HG02970 (cell line): ENCODE results near the gene GXYLT2.
"Not testable (repeated sequence)": the region's sequence is repeated elsewhere in the genome, so short reads cannot be mapped to it uniquely, and the experiment has no call there.

Experiments used
- ATAC-seq: cut with Tn5 transposase; IDR thresholded peaks from one replicate; pipeline ENCODE4 v1.9.1; 2021; ENCODE audit warnings: mild to moderate bottlenecking, moderate library complexity, moderate number of reproducible peaks; ENCODE audit not compliant: unreplicated experiment, low FRiP score

GXYLT2 gene

DNA sequence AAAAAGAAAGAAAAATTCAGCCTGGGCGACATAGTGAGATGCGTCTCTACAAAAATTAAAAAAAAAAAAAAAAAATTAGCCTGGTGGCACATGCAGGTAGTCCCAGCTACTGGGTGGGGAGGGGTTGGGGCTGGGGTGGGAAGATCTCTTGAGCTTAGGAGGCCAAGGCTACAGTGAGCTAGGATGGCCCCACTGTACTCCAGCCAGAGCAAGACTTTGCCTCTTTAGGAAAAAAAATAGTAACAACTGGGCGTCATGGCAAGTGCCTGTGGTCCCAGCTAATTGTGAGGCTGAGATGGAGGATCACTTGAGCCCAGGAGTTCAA is 84.8 kb downstream of the GXYLT2 start:
- ATAC-seq: no peak

DNA sequence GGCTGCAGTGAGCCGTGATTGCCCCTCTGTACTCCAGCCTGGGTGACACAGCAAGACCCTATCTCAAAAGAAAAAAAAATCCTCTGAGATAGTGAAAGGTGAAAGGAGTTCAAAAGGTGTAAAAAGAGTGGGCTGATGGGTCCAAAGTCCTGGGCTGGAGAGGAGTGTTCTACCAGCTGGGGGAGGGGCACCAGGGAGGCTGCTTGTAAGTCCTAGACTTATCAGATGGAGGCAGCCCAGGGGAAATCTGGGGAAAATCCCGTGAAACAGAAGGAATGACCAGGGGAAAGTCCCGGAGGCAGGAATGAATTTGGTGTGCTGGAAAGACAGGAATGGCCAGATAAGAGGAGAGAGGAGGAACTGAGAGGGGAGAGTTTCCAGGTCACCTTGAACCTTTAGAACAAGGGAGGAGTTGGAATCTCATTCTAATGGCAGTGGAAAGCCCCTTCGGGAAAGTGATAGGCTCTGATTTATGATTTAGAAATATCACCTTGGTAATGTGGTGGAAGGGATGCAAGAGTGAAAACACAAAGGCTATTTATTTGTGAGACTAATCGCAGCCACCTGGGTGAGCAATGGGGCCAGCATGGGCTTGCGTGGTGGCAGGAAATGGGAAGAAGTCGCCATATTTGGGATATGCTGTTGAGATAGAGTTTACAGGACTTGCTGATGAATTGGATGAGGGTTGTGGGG is 85.3 kb downstream of the GXYLT2 start:
- ATAC-seq: no peak

DNA sequence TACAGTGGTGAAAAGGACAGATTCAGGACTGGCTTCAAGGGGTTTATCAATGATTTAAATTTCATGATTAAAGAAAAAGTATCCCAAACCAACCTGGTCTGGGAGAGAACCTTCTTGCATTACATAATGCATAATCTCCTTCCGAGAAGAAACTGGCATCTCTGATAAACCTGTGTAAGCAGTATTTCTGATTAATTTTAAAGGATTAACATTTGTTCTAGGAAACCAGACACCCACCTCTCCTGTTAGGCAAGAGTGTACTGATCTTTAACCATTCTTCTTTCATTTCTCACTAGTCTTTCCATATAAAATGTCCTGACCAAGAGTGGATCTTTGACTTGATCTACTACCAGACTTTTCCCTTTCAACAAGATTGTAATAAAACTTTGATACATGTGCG is 85.9 kb downstream of the GXYLT2 start:
- no peak for ATAC-seq

DNA sequence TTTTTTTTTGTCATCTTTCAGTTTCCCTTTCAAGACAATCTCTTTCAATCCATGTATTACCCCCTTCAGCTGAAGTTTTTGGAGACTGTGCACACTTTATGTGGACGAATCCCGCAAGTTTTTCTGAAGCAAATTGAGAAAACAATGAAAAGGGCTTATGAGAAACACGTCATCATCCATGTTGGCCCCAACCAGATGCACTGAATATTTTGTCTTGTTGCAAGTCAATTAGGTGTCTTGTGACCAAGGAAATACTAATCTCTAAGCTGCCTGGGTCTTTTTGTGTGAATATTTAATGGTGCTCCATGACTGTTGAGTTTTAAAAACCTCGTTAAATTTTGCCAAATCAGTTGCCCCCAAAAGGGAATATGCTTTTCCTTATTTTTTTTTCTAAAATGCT is 87.1 kb downstream of the GXYLT2 start:
- ATAC-seq: no peak

DNA sequence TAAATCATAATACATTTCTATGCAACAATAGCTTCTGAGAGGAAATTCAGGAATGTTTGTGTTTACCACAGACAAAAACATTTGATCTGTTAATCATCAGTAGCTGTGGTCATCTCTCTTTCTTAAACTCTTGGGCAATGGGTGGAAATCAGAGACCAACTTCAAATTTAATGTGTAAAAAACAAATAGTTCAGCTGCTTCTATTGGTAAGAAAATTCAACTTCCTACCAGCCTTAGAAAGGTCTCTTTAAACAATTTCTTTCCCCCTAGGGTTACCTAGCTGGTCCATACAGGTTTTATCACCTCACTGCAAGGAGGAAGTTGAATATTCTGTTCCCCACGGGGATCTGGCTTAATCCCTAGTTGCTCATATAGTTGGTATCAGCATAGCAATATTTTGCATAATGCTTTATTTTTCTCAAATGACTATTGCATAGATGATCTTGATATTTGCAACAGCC is 88.5 kb downstream of the GXYLT2 start:
- no peak for ATAC-seq

DNA sequence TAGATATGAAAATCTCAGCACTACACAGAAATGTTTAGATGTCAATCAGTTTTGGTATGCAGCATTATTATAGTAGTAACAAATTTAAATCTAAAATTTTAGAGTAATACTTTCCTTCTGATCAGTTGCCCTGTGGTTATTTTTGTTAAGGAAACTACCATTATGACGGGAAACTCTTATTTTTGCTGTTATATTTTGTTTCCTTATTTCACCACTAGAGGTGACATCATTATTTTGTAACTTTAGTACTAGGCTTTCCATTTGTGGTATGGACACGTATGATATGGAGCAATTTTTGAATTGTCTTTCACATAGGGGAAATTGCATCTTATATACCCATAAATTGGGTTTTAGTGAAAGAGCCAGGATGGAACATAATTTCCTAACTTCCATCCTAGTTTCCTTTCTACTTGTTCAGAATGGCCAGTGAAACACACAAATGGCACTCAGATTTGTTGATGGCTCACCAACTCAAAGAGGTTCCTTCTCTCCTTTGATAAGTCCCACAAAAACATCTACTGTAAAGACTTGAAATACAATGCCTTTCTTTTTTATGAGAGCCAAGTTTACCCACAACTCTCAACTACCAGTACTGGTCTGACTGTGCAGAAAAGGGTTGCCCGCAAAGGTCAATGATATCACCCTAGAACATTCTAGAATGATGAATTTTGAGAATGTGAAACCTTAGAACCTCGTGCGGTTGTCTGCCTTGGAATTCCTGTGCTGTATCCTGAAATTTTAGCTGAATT is 89.4 kb downstream of the GXYLT2 start:
- no peak for ATAC-seq

DNA sequence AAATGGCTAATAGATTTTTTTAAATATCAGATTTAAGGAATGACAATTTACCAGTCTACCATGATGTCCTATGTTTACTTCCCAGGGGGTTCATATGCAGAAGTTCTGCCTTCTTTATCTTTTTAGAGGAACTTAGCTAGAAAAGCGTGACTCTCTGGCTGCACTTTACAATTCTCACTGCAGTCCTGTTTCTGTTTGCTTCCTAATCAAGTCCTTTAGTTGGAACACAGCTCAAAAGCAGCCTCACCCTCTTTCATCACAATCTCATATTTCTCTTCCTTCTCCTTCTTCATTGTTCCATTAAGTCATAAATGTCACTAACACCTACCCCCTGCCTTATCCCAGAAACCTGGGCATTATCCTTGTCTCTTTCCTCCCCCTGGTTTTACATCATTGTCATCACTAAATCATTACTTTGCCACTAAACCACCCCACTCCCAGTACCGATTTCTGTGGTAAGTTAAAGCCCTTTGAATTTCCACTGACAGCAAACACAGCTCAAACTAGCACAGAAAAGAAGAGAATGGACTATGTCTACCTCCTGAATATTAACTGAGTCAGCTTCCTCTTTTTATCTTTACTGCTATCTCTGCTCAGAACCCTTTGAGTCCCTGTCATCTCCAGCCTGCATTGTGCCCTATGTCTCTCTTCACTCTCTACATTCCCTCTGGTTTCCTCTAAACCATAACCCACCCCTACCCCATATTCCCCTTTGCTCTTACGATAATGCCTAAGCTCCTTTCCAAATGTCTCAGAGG is 94.9 kb downstream of the GXYLT2 start:
- ATAC-seq: no peak

DNA sequence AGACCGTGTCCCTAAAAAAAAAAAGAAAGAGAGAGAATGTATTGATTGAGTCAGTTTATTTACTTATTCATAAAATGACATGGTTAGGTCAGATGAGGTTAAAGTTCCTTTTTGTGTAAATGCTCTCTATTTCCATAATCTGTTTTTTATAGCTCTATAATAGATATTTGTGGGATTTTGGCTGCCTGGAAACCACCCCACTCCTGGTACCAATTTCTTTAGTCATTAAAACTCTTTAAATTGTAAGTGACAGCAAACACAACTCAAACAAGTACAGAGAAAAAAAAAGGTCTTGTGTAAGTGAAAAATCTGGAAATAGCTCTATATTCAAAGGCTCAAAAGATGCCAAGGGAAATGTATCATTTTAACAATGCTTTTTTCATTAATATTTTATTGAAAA is 97.7 kb downstream of the GXYLT2 start:
- ATAC-seq: no peak

DNA sequence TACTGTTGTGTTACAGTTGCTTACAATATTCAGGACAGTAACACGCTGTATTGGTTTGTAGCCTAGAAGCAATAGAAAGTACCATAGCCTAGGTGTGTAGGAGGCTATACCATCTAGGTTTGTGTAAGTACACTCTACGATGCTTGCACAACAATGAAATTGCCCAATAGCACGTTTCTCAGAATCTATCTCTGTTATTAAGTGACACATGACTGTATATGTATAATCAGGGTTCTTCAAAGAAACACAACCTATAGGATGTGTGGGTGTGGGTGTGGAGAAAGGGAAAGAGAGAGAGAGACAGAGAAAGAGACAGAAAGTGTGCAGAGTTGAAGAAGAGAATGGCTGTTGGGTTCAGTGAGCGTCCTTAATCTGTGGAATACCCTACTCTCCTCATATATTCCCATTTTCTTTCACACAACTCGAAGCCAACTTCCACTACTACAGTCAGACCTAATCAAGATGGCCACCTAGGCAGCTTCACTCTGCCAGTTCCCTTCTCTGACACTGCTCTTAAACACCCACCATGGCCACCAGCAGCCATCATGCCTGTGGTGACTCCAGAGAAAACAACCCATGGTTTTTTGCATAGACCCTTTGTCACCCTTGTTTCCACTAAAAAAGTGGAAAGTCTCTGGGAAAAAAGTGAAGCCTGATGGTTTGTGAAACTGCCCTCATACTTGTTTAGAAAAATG is 103.0 kb downstream of the GXYLT2 start:
- ATAC-seq: no peak

DNA sequence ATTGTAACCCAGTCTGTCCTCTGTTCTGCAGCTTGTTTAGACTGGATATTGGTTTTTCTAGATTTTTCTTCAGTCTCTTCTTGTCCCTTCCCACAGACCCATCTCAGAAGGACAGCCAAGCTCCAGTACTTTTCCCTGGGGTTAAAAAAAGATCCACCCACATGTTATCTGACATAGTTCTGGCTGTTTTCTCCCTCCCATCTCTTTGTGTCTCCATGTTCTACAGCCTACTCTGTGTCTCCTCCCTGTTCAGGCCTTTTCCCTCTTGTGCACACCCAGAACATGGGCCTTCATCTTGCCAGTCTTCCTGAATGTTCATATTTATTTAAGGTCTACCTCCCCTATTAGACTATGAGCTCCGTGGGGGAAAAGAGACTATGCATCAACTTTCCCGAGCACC is 103.7 kb downstream of the GXYLT2 start:
- ATAC-seq: no peak

DNA sequence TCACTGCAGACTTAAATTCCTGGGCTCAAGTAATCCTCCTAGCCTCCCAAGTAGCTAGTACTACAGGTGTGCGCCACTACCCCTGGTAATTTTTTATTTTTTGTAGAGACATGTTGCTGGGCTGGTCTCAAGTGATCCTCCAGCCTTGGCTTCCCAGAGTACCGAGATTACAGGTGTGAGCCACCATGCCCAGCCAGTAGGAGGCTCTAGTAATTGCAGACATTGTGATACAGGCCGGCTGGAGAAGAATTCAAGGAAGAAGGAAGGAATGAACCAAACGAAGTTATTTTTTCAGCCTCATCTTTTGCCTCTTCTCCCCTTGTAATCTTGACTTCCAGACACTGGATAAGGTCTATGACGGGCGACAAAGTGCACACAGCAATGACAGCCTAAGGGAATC is 105.5 kb downstream of the GXYLT2 start:
- no peak for ATAC-seq

DNA sequence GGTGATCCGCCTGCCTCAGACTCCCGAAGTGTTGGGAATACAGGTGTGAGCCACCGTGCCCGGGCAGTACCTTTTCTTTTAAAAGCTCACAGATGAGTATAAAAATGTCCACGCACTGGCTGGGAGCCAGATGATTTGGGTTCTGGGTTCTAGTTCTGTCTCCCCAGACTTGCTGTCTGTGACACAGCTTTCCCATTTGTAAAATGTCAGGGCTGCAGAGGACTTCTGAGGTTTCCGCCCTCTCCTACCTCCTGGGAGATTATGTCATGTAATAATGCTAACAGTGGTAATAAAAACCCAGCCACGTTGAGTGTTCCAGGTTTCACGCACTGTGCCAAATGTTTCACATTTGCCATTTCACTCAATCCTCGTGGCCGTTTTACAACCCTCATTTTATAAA is 107.5 kb downstream of the GXYLT2 start:
- no peak for ATAC-seq

DNA sequence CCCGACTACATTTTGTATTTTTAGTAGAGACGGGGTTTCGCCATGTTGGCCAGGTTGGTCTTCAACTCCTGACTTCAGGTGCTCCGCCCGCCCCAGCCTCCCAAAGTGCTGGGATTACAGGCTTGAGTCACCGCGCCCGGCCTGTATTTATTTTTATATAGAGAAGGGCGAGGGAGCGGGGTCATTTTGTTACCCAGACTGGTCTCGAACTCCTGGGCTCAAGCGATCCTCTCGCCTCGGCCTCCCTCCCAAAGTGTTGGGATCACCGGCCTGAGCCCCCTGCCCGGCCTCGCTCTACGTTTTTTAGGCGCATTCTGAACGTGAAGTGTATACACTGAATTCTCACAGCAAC is 108.3 kb downstream of the GXYLT2 start:
- no peak for ATAC-seq

DNA sequence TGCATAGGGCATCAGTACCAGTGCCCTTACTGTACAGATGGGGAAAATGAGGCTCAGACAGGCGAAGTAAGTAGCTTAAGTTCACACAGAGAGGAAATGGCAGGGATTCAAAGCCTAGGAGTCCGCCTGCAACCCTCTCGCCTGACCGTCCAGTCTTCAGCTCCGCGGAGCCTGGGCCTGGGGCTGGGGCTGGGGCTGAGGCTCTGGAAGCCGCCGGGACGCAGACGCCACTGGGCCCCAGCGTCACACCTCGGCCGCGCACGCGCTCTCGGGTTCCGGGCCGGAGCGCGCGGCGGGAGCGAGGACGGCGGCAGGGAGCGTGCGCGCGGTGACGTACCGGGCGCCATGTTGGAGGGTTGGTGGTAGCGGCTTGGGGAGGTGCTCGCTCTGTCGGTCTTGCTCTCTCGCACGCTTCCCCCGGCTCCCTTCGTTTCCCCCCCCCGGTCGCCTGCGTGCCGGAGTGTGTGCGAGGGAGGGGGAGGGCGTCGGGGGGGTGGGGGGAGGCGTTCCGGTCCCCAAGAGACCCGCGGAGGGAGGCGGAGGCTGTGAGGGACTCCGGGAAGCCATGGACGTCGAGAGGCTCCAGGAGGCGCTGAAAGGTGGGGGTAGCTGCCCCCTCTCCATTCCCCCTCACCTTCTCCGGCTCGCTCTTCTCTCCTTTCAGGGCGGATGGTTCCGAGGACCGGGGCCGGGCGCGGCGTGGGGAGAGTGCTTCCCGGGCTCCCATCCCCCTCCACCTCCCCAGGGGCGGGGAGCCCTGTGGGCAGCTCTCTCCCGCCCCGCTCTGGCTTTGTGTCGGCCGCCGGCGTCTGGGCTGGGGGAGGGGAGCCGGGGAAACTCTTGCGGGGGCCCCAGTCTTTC is 108.9 kb downstream of the GXYLT2 start, which contains the start of gene PPP4R2:
Gene PPP4R2, plus strand, starts transcription at position 339 of the 861 bp plus-strand sequence. Its CDS starts 227 bp downstream, at position 566.
- peak; percentile 89 for ATAC-seq

DNA sequence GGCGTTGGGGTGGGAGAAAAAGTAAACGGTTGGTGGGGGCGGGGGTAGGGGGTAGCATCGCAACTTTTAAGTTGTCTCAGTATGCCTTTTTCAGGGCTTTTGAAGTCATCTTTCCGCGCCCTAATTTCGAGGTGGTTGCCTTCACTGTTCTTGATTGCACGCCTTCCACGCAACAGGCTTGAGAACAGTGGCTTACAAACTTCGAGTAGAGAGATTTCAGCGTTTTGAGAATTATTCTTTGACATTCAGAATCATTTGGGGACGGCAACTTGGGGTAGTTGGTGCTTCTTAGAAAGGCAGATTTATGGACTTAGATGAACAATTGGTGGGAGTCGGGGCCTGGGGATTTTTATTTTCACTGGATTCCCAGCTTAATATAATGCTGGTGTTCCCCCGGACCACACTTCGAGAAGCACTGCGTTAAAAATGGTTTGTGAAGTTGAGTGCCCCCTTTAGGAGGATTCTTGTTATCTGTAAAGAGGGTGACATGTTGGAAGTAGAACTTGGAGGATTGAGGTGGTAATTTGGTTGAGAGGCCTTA is 109.6 kb downstream of the GXYLT2 start:
- ATAC-seq: no peak

DNA sequence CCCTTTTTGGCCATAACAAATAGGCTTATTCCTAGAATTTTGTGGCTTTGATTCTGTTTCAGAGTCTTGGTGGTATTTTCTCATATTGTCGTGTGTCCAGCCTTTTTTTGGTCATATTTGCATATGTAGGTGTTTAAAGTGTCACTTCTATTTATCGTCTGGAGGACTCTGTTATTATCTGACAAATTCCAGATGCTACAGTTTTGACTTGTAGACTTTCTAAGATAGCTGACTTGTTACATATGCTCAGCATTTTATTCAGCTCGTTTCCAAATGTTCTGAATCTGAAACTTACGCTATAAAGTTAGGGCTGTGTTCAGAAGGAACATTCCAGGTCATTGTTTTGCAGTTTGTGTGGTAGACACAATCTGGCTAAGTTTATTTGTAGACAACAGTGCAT is 110.6 kb downstream of the GXYLT2 start:
- ATAC-seq: no peak

DNA sequence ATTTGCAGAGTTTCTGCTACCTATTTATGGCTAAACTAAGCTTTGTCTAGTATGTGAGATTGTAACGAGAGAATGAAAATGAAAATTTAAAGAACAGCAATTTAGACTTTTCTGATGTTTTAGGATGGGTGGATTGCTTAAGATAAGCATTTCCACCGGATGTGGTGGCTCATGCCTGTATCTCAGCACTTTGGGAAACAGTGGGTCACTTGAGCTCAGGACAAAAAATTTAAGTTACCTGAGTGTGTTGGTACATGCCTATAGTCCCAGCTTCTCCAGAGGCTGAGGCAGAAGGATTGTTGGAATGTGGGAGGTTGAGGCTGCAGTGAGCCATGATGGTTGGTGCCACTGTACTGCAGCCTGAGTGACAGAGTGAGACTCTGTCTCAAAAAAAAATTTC is 112.1 kb downstream of the GXYLT2 start:
- no peak for ATAC-seq

DNA sequence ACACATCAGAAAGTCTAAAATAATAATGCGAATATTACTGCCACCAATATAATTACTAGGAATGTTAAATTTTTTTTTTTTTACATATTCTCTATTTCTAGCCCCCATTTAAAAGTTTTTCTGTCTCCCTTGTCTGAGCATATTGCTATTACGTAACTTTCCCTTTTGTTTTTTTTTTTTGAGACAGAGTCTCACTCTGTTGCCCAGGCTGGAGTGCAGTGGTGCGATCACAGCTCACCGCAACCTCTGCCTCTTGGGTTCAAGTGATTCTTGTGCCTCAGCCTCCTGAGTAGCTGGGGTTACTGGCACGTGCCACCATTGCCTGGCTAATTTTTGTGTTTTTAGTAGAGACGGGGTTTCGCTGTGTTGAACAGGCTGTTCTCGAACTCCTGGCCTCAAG is 115.2 kb downstream of the GXYLT2 start:
- ATAC-seq: not testable (repeated sequence)

DNA sequence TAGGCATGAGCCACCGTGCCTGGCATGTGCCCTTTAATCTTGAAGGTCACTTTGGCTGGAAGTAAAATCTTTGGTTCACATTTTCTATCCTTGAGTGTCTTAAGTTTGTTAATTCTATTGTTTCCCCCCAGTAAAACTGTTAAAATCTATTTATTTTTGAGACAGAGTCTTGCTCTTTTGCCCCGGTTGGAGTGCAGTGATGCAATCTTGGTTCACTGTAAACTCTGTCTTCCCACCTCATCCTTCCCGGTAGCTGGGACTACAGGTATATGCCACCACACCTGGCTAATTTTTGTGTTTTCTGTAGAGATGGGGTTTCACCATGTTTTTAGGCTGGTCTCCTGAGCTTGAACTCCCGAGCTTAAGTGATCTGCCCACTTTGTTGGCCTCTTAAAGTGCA is 116.5 kb downstream of the GXYLT2 start:
- no peak for ATAC-seq
